Caco-2 (cell line): Measurements from ENCODE around the gene TEX55. TPM values are rescaled to one million over a fixed set of nuclear protein-coding genes. Genes with fewer than 3 reads are reported as not detected.
A peak's percentile ranks its signal among the peaks of the same experiment; 100 is the strongest.

Source experiments
- Bru-seq: library from RNA; stranded (reverse); fragments of 400-500 nt; gene quantifications from one replicate; lab custom pipeline; 2021; lab: Mats Ljungman, UMichigan
- BruChase-seq, 2 experiments: library from RNA; stranded (reverse); fragments of 400-500 nt; gene quantifications; one replicate each; lab custom pipeline; 2021; lab: Mats Ljungman, UMichigan
- BruUV-seq: library from RNA; stranded (reverse); fragments of 400-500 nt; replicated peaks from 2 replicates; lab custom pipeline; 2021; lab: Mats Ljungman, UMichigan
- CTCF ChIA-PET: fragments of 300-600 bp; sonication (Branson Sonifier 250); formaldehyde crosslinking; loops from one replicate; lab custom pipeline; 2022; ENCODE audit warnings: antibody characterized with exemption; lab: Charles Lee
- POLR2A ChIA-PET: fragments of 300-600 bp; sonication (Branson Sonifier 250); formaldehyde crosslinking; loops from one replicate; lab custom pipeline; 2022; ENCODE audit warnings: antibody characterized with exemption; lab: Charles Lee
- DNase-seq, 2 experiments: peaks; one replicate each; pipeline versions ENCODE4 v3.0.0 to v3.0.0-alpha.2; 2020 to 2022
- H3K27me3 ChIP-seq: replicated peaks from 2 replicates; pipeline ENCODE4 v1.6.0; 2011; ENCODE audit warnings: low read length; ENCODE audit not compliant: control insufficient read depth, insufficient read depth
- H3K36me3 ChIP-seq: 2 replicates; pipeline ENCODE4 v1.5.1; 2011; ENCODE audit warnings: low read length; ENCODE audit not compliant: control insufficient read depth, insufficient read depth
- H3K4me1 ChIP-seq: fragments of 250-450 bp; sonication (Bioruptor Pico); 2 replicates; pipeline ENCODE4 v1.5.1; 2020; ENCODE audit warnings: mild to moderate bottlenecking
- H3K4me3 ChIP-seq: 2 replicates; pipeline ENCODE4 v1.5.1; 2011; ENCODE audit warnings: low read depth, mild to moderate bottlenecking, control low read depth, low read length
- H3K9me3 ChIP-seq: fragments of 250-450 bp; sonication (Bioruptor Pico); 2 replicates; pipeline ENCODE4 v1.5.1; 2020; ENCODE audit warnings: mild to moderate bottlenecking, moderate library complexity
- H3K27ac Mint-ChIP-seq: one replicate; pipeline ENCODE4 v1.8.0; 2022; ENCODE audit warnings: mixed read lengths; ENCODE audit not compliant: unreplicated experiment
- H3K27me3 Mint-ChIP-seq: one replicate; pipeline ENCODE4 v1.8.0; 2022; ENCODE audit warnings: mixed read lengths; ENCODE audit not compliant: insufficient read depth, unreplicated experiment
- H3K36me3 Mint-ChIP-seq: one replicate; pipeline ENCODE4 v1.8.0; 2022; ENCODE audit warnings: mild to moderate bottlenecking, mixed read lengths; ENCODE audit not compliant: insufficient read depth, unreplicated experiment
- H3K4me1 Mint-ChIP-seq: one replicate; pipeline ENCODE4 v1.8.0; 2022; ENCODE audit warnings: low read depth, mixed read lengths; ENCODE audit not compliant: unreplicated experiment
- H3K4me3 Mint-ChIP-seq: one replicate; pipeline ENCODE4 v1.8.0; 2022; ENCODE audit warnings: mild to moderate bottlenecking, moderate library complexity, mixed read lengths; ENCODE audit not compliant: unreplicated experiment
- H3K9me3 Mint-ChIP-seq: one replicate; pipeline ENCODE4 v1.8.0; 2022; ENCODE audit warnings: mixed read lengths; ENCODE audit not compliant: unreplicated experiment
- intact Hi-C: fragments of 100-400 bp; cut with micrococcal nuclease; formaldehyde crosslinking; loops from one replicate; pipeline ENCODE4 v1.10.0; 2022; ENCODE audit not compliant: unreplicated experiment
- long read RNA-seq: library from polyadenylated mRNA; stranded (forward); transcript quantifications from one replicate; pipeline ENCODE4 v2.0.0, GENCODE V29; 2022
- total RNA-seq: library from RNA; stranded (reverse); gene quantifications from 2 replicates; pipeline ENCODE4 v1.2.3, GENCODE V29; 2022
- TF ChIP-seq, protein P1 (sequence below), 2 experiments: fragments of 200-600 bp in 1 of 2; IDR thresholded peaks; 1 replicate in 1 of 2; 2 replicates in 1 of 2; pipeline versions ENCODE4 v1.5.1 to v1.8.0; 2011 to 2022; ENCODE audit warnings: antibody characterized with exemption in 1 of 2, control low read depth in 1 of 2, inconsistent platforms in 1 of 2, low read depth in 1 of 2, low read length in 1 of 2, mild to moderate bottlenecking in 1 of 2, moderate library complexity in 1 of 2; ENCODE audit not compliant: insufficient read depth in 1 of 2, severe bottlenecking in 1 of 2, unreplicated experiment in 1 of 2

TEX55 gene
- not detected in 2 replicates for total RNA-seq
- percentile 19 among the genes with signal in this experiment for Bru-seq, nascent RNA
- BruChase-seq, experiment 1, labeled RNA remaining after a 2-hour chase, result not detected
- BruChase-seq, experiment 2, labeled RNA remaining after a 6-hour chase, result not detected
- long read RNA-seq, result 0 reads

DNA sequence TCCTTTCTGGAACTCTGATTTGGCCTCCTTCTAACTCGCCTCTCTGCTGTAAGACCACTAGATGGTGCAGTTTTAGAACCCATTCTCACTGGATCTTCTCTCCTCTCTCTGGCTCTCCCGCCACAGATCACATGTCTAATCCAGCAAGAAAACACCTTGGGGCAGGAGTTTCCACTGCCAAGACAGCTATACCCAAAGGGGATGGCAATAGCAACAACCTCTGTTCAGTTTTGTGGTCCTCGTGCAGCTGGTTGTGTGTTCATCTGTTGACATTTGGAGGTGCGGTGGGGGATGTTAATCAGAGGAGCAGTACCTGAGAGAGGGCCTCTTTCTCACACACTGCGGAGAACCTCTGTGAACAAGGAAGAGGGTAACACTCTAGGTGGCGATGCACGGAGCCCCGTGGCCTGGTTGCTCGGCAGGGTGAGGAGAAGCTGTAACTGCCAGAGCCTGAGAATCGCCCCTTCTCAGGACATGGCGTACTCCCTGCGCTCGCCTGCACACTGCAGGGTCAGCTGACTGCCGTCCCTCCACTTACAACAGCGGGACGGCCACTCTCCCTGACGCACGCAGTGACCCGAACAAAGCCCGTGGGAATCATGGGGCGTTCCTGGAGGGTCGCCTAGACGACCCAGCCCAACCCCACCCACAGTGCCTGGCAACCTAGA, at the start of gene TEX55:
TEX55 (plus strand) TSS at position 666 of the 668 bp plus-strand sequence. CDS start 25 bp downstream, outside the sequence.
- Mint-ChIP-seq H3K27me3 (no peaks in the 10 kb centered on the region), H3K9me3 (no peaks in the 10 kb centered on the region), H3K36me3 (no peaks in the 10 kb centered on the region), H3K27ac (no peak within 1 kb of the TSS), H3K4me3 (no peak within 1 kb of the TSS), H3K4me1 (peaks cover 6% of the 10 kb centered on the region)
- TF ChIP-seq, protein P1, sequence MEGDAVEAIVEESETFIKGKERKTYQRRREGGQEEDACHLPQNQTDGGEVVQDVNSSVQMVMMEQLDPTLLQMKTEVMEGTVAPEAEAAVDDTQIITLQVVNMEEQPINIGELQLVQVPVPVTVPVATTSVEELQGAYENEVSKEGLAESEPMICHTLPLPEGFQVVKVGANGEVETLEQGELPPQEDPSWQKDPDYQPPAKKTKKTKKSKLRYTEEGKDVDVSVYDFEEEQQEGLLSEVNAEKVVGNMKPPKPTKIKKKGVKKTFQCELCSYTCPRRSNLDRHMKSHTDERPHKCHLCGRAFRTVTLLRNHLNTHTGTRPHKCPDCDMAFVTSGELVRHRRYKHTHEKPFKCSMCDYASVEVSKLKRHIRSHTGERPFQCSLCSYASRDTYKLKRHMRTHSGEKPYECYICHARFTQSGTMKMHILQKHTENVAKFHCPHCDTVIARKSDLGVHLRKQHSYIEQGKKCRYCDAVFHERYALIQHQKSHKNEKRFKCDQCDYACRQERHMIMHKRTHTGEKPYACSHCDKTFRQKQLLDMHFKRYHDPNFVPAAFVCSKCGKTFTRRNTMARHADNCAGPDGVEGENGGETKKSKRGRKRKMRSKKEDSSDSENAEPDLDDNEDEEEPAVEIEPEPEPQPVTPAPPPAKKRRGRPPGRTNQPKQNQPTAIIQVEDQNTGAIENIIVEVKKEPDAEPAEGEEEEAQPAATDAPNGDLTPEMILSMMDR (IDR thresholded peaks at IDR 0.05; ENCODE audit: insufficient read depth in 1 of 2, low read depth in 1 of 2, low read length in 1 of 2, severe bottlenecking in 1 of 2, unreplicated experiment in 1 of 2), result peak; percentile 62 to 74
- Histone ChIP-seq H3K4me1 (peaks cover 10% of the 10 kb centered on the region; the same call in 1 of the 2 replicates), H3K27me3 (no peaks in the 10 kb centered on the region), H3K9me3 (peaks cover 4% of the 10 kb centered on the region; the same call in 1 of the 2 replicates), H3K36me3 (no peaks in the 10 kb centered on the region), H3K4me3 (no peak within 1 kb of the TSS)
- DNase-seq, result peak; percentile 51 to 58
- BruUV-seq, result no TSS peak
- ChIA-PET CTCF (interaction anchor here (3.2 kb wide), 1 partner anchor 96 kb away, joined by 26 read pairs; the partner anchor contains the start of gene B4GALT4), POLR2A (interaction anchor here (1.1 kb wide), 1 partner anchor 95 kb away, joined by 3 read pairs; the partner anchor contains the start of gene B4GALT4)
- intact Hi-C loops, result loop anchor here (1.0 kb wide), 5 partner anchors 40 to 207 kb away; no protein-coding TSS in a partner anchor

GRCh38 chr3:119098003-119098402, 48.0 kb upstream of the TEX55 start:
- Histone ChIP-seq H3K27me3 (no peaks in the 10 kb centered on the region), H3K36me3 (no peaks in the 10 kb centered on the region), H3K4me3 (no peak overlapping the region), H3K4me1 (no peaks in the 10 kb centered on the region), H3K9me3 (no peaks in the 10 kb centered on the region)
- Mint-ChIP-seq H3K27me3 (peaks cover 3% of the 10 kb centered on the region), H3K4me1 (no peaks in the 10 kb centered on the region), H3K9me3 (no peaks in the 10 kb centered on the region), H3K36me3 (no peaks in the 10 kb centered on the region), H3K4me3 (no peak overlapping the region), H3K27ac (no peak overlapping the region)
- TF ChIP-seq, protein P1 (IDR thresholded peaks at IDR 0.05; ENCODE audit: insufficient read depth in 1 of 2, low read depth in 1 of 2, low read length in 1 of 2, severe bottlenecking in 1 of 2, unreplicated experiment in 1 of 2), result no peak
- DNase-seq, result no peak
- intact Hi-C loops, result loop anchor here (1.0 kb wide), 3 partner anchors 64 to 214 kb away; partner anchors contain the start of gene IGSF11
- CTCF ChIA-PET, result interaction anchor here (1.0 to 4.1 kb wide), 3 partner anchors 64 to 214 kb away, joined by 4 to 50 read pairs (median 4); partner anchors contain the start of gene IGSF11
- POLR2A ChIA-PET, result no interaction called here
- no TSS peak for BruUV-seq

- no peak overlapping the region for H3K4me3 Mint-ChIP-seq
- BruUV-seq, result no TSS peak
Measured at GRCh38 chr3:119098619-119099222, 47.2 kb upstream of the TEX55 start.

More at GRCh38 chr3:119098619-119099222, 47.2 kb upstream of the TEX55 start:
- peak in 1 of 2 experiments; percentile 49 for DNase-seq
- Histone ChIP-seq H3K9me3 (no peaks in the 10 kb centered on the region), H3K27me3 (no peaks in the 10 kb centered on the region), H3K4me1 (no peaks in the 10 kb centered on the region), H3K36me3 (no peaks in the 10 kb centered on the region), H3K4me3 (no peak overlapping the region)
- no peaks in the 10 kb centered on the region for H3K4me1 Mint-ChIP-seq
- no peaks in the 10 kb centered on the region for H3K9me3 Mint-ChIP-seq
- POLR2A ChIA-PET, result no interaction called here
- no peaks in the 10 kb centered on the region for H3K36me3 Mint-ChIP-seq
- peaks cover 5% of the 10 kb centered on the region for H3K27me3 Mint-ChIP-seq
- intact Hi-C loops, result loop anchor here (1.0 kb wide), 3 partner anchors 64 to 214 kb away; partner anchors contain the start of gene IGSF11
- no peak overlapping the region for H3K27ac Mint-ChIP-seq
- CTCF ChIA-PET, result interaction anchor here (1.0 to 4.1 kb wide), 3 partner anchors 64 to 215 kb away, joined by 4 to 50 read pairs (median 4); partner anchors contain the start of gene IGSF11
- TF ChIP-seq, protein P1 (IDR thresholded peaks at IDR 0.05; ENCODE audit: insufficient read depth in 1 of 2, low read depth in 1 of 2, low read length in 1 of 2, severe bottlenecking in 1 of 2, unreplicated experiment in 1 of 2), result peak; percentile 65 to 68
